ENCODE results near the gene CACNA1B. TPM values are rescaled to one million over a fixed set of nuclear protein-coding genes. Genes with fewer than 3 reads are reported as not detected.

CACNA1B gene
- polyA plus RNA-seq, 2 of the 4 experiments (the other 2 are of a cell fraction) = 0.03 to 0.06 TPM

GRCh38 chr9:138117101-138117750 is 239.6 kb downstream of the CACNA1B start:
- Histone ChIP-seq H3K4me1 (no peaks in the 10 kb centered on the region), H3K4me3 (no peak overlapping the region), H3K27ac (no peak overlapping the region), H3K4me2 (no peak overlapping the region), H3K9me3 (no peaks in the 10 kb centered on the region; the same call in 2 of the 3 replicates)
- ChIA-PET CTCF (interaction anchor here (0.7 to 0.8 kb wide), 2 partner anchors 51 to 265 kb away, joined by 3 read pairs; no protein-coding TSS in a partner anchor), POLR2A (no interaction called here)
- DNase-seq (ENCODE audit: low read depth in 1 of 2, low spot score in 1 of 2) (no peak), ATAC-seq (no peak), FAIRE-seq (no peak)
- 39% methylated on average over 14 of the region's 14 CpGs for WGBS (ENCODE audit: missing lambda C conversion rate)
- TF ChIP-seq GATA3 (IDR thresholded peaks at IDR 0.05; ENCODE audit: borderline replicate concordance) (no peak), EP300 (IDR thresholded peaks at IDR 0.05) (no peak), TP53 (CRISPR knock-in tag; IDR thresholded peaks at IDR 0.05) (no peak), ZSCAN20 (CRISPR knock-in tag; IDR thresholded peaks at IDR 0.05) (no peak), SREBF2 (IDR thresholded peaks at IDR 0.05) (no peak), NPAS2 (CRISPR knock-in tag; IDR thresholded peaks at IDR 0.05; ENCODE audit: borderline replicate concordance) (no peak), KDM5A (IDR thresholded peaks at IDR 0.05) (no peak), JUNB (IDR thresholded peaks at IDR 0.05) (no peak), POLR2AphosphoS2 (conservative IDR thresholded peaks at IDR 0.05; ENCODE audit: low read length) (no peak), HOXB5 (CRISPR knock-in tag; IDR thresholded peaks at IDR 0.05) (no peak), FOSB (CRISPR knock-in tag; IDR thresholded peaks at IDR 0.05) (no peak), CEBPB (IDR thresholded peaks at IDR 0.05) (no peak), ZNF302 (CRISPR knock-in tag; IDR thresholded peaks at IDR 0.05) (no peak)
- TF ChIP-seq, protein P1, sequence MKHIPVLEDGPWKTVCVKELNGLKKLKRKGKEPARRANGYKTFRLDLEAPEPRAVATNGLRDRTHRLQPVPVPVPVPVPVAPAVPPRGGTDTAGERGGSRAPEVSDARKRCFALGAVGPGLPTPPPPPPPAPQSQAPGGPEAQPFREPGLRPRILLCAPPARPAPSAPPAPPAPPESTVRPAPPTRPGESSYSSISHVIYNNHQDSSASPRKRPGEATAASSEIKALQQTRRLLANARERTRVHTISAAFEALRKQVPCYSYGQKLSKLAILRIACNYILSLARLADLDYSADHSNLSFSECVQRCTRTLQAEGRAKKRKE (CRISPR knock-in tag; IDR thresholded peaks at IDR 0.05; ENCODE audit: low read depth) = no peak
- TF ChIP-seq, protein P2, sequence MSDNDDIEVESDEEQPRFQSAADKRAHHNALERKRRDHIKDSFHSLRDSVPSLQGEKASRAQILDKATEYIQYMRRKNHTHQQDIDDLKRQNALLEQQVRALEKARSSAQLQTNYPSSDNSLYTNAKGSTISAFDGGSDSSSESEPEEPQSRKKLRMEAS (IDR thresholded peaks at IDR 0.05) = no peak

- Histone ChIP-seq H3K4me3 (no peak overlapping the region), H3K9me3 (no peaks in the 10 kb centered on the region; the same call in 1 of the 3 replicates), H3K27ac (no peak overlapping the region), H3K4me2 (no peak overlapping the region), H3K4me1 (no peaks in the 10 kb centered on the region)
- WGBS (ENCODE audit: missing lambda C conversion rate) = 14% methylated on average over 1 of the region's 6 CpGs
- CTCF ChIA-PET = no interaction called here
- POLR2A ChIA-PET = no interaction called here
- DNase-seq (ENCODE audit: low read depth in 1 of 2, low spot score in 1 of 2) (no peak), ATAC-seq (no peak), FAIRE-seq (no peak)
- TF ChIP-seq NPAS2 (CRISPR knock-in tag; IDR thresholded peaks at IDR 0.05; ENCODE audit: borderline replicate concordance) (no peak), BHLHE40 (IDR thresholded peaks at IDR 0.05; ENCODE audit: low read depth, low read length) (no peak), ZNF302 (CRISPR knock-in tag; IDR thresholded peaks at IDR 0.05) (no peak), ZC3H11A (IDR thresholded peaks at IDR 0.05) (no peak), POLR2AphosphoS2 (conservative IDR thresholded peaks at IDR 0.05; ENCODE audit: low read length) (no peak), EP300 (IDR thresholded peaks at IDR 0.05) (no peak), TFCP2L1 (CRISPR knock-in tag; IDR thresholded peaks at IDR 0.05) (no peak), GATA3 (IDR thresholded peaks at IDR 0.05; ENCODE audit: borderline replicate concordance) (no peak), MYC (IDR thresholded peaks at IDR 0.05; ENCODE audit: borderline replicate concordance, low read length) (no peak), ZSCAN20 (CRISPR knock-in tag; IDR thresholded peaks at IDR 0.05) (no peak), RFX5 (IDR thresholded peaks at IDR 0.05) (no peak), NR3C1 (IDR thresholded peaks at IDR 0.05) (no peak), SREBF2 (IDR thresholded peaks at IDR 0.05) (no peak), FOXS1 (CRISPR knock-in tag; IDR thresholded peaks at IDR 0.05) (no peak), KDM1A (IDR thresholded peaks at IDR 0.05; ENCODE audit: low read depth) (no peak)
Measured at GRCh38 chr9:138117836-138118235, 240.3 kb downstream of the CACNA1B start.

- ChIA-PET POLR2A (no interaction called here), CTCF (interaction anchor here (0.9 kb wide), 1 partner anchor 28 kb away, joined by 3 read pairs; no protein-coding TSS in a partner anchor)
- DNase-seq (ENCODE audit: low read depth in 1 of 2, low spot score in 1 of 2) = no peak
- Histone ChIP-seq H3K4me1 (no peaks in the 10 kb centered on the region), H3K27ac (no peak overlapping the region), H3K4me2 (no peak overlapping the region), H3K4me3 (no peak overlapping the region), H3K9me3 (no peaks in the 10 kb centered on the region; the same call in 1 of the 3 replicates)
- no peak for FAIRE-seq
- WGBS (ENCODE audit: missing lambda C conversion rate) = 57% methylated on average over 8 of the region's 14 CpGs
- no peak for ATAC-seq
- no peak for TF ChIP-seq KDM1A (IDR thresholded peaks at IDR 0.05; ENCODE audit: low read depth)
- TF ChIP-seq ZSCAN20 (CRISPR knock-in tag; IDR thresholded peaks at IDR 0.05) = no peak
- no peak for TF ChIP-seq HOXB13 (CRISPR knock-in tag; IDR thresholded peaks at IDR 0.05; ENCODE audit: low read depth)
- TF ChIP-seq, protein P3, sequence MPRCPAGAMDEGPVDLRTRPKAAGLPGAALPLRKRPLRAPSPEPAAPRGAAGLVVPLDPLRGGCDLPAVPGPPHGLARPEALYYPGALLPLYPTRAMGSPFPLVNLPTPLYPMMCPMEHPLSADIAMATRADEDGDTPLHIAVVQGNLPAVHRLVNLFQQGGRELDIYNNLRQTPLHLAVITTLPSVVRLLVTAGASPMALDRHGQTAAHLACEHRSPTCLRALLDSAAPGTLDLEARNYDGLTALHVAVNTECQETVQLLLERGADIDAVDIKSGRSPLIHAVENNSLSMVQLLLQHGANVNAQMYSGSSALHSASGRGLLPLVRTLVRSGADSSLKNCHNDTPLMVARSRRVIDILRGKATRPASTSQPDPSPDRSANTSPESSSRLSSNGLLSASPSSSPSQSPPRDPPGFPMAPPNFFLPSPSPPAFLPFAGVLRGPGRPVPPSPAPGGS (IDR thresholded peaks at IDR 0.05) = no peak
- TF ChIP-seq RNF2 (IDR thresholded peaks at IDR 0.05; ENCODE audit: borderline replicate concordance, low read depth) = no peak
- no peak for TF ChIP-seq CHD4 (IDR thresholded peaks at IDR 0.05; ENCODE audit: borderline replicate concordance)
- TF ChIP-seq ZNF302 (CRISPR knock-in tag; IDR thresholded peaks at IDR 0.05) = no peak
- TF ChIP-seq FOSB (CRISPR knock-in tag; IDR thresholded peaks at IDR 0.05) = no peak
- TF ChIP-seq, protein P4, sequence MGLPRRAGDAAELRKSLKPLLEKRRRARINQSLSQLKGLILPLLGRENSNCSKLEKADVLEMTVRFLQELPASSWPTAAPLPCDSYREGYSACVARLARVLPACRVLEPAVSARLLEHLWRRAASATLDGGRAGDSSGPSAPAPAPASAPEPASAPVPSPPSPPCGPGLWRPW (IDR thresholded peaks at IDR 0.05) = no peak
- TF ChIP-seq MAZ (IDR thresholded peaks at IDR 0.05; ENCODE audit: borderline replicate concordance, low read depth, low read length) = no peak
- TF ChIP-seq ESRRA (IDR thresholded peaks at IDR 0.05; ENCODE audit: borderline replicate concordance, low read length) = no peak
- TF ChIP-seq HOXB5 (CRISPR knock-in tag; IDR thresholded peaks at IDR 0.05) = no peak
- TF ChIP-seq JUN (IDR thresholded peaks at IDR 0.05) = no peak
- TF ChIP-seq ZFP36 (IDR thresholded peaks at IDR 0.05; ENCODE audit: borderline replicate concordance, partially characterized antibody) = no peak
- TF ChIP-seq EP300 (IDR thresholded peaks at IDR 0.05) = no peak
Measured at GRCh38 chr9:138118601-138119071, 241.1 kb downstream of the CACNA1B start.
